Ecto neural progenitor cell (in vitro differentiated cells): Measurements from ENCODE around the gene BCAP31.
A peak's percentile ranks its signal among the peaks of the same experiment; 100 is the strongest.
"Not testable (repeated sequence)": the region's sequence is repeated elsewhere in the genome, so short reads cannot be mapped to it uniquely, and the experiment has no call there.

Source experiments
- DNase-seq: peaks from one replicate; pipeline ENCODE4 v3.0.0-alpha.2; 2018; ENCODE audit warnings: low spot score

Gene BCAP31

DNA sequence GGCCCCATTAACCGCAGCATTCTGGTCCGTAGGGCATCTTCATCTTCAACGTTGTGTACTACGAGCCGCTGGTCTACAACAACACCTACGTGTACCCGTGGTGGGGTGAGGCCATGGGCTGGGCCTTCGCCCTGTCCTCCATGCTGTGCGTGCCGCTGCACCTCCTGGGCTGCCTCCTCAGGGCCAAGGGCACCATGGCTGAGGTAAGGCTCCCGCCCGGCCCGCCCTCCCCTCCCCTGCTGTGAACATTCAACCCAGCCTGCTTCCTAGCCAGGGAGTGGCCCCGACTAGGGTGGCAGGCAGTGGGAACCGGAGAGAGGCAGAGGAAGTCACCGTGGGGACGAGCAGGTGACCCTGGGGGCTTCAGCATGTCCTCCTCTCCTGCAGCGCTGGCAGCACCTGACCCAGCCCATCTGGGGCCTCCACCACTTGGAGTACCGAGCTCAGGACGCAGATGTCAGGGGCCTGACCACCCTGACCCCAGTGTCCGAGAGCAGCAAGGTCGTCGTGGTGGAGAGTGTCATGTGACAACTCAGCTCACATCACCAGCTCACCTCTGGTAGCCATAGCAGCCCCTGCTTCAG lies 29.4 kb downstream of the BCAP31 start:
- no peak for DNase-seq

- DNase-seq = not testable (repeated sequence)
These were observed 29.9 kb downstream of the BCAP31 start for GRCh38 chrX:153694256-153694655.

DNA sequence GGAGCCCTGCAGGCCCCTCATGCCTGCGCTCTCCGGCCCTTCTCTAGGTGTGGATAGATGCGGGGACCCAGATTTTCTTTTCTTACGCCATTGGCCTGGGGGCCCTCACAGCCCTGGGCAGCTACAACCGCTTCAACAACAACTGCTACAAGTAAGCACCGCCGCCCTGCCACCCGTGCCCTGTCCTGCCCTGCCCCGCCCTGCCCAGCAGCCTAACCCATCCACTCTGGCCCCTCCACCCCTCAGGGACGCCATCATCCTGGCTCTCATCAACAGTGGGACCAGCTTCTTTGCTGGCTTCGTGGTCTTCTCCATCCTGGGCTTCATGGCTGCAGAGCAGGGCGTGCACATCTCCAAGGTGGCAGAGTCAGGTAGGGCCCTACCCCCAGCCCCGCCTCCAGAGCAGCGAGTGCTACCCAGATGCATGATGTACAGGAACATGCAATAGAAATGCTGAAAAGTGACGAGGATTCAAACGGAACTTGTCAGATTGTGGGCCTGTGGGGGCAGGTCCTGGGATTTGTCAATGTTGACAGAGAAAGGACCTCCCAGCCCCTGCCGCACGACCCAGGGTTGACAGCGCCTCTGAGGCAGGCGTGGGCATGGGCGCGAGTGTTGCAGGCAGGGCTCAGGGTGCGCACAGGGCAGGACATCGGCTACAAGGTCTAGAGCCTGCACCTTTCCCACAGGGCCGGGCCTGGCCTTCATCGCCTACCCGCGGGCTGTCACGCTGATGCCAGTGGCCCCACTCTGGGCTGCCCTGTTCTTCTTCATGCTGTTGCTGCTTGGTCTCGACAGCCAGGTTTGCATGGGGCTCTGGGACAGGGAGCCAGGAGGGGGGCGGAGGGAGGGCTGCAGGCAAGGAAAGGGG lies 30.7 kb downstream of the BCAP31 start:
- no peak for DNase-seq

DNA sequence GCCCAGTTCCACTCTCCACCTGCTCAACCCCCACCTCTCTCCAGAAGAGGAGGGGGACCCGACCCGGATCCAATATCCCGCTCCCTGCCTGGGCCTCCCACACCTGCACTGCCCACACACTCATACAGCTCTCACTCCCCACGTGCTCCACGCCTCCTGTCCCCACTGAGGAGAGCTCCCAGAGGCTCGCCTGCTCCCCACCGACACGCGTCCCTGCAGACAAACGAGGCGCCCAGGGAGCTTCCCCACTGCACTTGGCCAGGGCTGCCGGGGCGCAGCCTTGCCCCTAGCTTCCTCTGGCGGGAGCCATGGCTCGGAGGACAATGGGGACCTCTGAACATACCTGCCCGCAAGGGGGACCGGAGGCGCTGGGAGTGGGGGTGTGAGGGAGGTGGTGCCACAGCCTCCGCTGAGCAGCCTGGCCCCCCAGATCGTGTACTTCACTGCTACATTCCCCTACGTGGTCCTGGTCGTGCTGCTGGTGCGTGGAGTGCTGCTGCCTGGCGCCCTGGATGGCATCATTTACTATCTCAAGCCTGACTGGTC lies 31.5 kb downstream of the BCAP31 start:
- DNase-seq = no peak

DNA sequence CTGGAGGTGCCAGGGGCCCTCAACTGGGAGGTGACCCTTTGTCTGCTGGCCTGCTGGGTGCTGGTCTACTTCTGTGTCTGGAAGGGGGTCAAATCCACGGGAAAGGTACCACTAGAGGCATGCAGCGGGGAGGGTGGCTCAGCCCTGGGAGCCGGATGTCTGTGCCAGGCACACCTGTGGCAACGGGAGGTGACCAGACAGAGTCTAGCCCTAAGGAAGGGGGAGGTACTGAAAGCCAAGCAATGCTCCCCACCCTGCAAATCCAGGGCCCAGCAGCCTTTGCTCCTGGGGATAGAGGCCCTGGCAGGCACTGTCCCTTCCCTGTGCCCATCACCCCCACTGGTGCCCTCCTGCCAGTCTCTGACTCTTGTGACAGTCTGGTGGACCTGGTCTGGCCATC lies 32.2 kb downstream of the BCAP31 start:
- DNase-seq = no peak

DNA sequence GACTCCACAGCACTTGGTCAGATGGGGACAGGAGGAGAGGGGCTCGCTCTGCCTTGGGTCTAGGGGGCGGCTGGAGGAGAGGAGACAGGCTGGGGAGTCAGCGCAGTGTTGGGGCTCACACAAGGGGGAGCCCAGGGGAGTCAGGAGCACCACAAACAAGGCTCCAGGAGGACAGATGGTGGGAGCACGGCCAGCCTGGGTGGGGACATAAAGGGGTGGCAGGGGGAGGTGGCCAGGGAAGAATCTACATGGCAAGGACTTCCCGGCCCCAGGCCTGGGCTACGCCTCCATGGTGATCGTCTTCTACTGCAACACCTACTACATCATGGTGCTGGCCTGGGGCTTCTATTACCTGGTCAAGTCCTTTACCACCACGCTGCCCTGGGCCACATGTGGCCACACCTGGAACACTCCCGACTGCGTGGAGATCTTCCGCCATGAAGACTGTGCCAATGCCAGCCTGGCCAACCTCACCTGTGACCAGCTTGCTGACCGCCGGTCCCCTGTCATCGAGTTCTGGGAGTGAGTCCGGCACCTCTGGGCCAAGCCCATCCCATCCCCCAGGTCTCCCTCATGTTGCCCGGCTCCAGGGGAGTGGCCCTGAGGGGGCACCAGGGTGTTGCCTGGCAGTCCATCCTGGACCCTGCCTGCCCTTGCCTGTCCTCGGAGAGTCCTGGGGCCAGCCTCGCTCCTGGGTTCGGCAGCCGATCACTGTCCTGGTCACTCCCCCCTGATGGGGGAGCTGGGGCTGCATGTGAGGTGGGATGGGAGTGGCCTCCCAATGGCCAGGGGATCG lies 33.0 kb downstream of the BCAP31 start:
- DNase-seq = not testable (repeated sequence)

- no peak for DNase-seq
These were observed 33.7 kb downstream of the BCAP31 start for GRCh38 chrX:153690466-153690865.

DNA sequence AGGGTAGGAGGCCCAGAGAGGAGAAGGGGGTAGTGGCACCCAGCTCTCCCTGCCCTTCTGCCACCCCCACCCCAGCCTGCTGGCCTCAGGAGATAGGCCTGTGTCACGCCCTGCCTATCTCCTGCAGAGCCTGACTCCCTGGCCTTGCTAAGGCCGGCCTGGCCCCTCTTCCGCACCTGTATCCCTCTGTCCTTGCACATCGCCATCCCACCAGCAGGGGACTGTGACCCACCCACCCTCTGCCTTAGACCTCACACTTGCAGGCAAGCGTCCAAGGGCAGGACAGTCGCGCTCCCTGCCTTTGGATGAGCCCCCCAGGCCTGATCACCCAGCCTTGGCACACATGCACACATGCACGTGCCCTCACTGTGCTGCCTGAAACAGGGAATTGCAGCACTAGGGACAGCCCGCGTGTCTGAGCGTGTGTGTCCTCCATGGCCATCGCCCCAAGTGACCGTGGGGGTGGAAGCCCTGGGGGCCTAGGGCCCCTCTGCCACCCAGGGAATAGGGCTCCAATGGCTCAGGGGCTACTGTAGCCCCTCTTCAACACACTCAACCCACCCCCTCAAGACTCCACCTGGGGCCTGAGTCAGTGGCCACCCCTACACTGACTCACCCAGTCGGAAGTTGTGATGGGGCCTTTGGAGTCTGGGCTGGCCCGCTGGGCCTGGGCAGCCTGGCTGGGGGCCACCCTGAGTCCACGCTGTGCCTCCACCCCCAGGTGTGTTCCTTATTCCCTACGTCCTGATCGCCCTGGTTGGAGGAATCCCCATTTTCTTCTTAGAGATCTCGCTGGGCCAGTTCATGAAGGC lies 34.3 kb downstream of the BCAP31 start:
- DNase-seq = no peak

DNA sequence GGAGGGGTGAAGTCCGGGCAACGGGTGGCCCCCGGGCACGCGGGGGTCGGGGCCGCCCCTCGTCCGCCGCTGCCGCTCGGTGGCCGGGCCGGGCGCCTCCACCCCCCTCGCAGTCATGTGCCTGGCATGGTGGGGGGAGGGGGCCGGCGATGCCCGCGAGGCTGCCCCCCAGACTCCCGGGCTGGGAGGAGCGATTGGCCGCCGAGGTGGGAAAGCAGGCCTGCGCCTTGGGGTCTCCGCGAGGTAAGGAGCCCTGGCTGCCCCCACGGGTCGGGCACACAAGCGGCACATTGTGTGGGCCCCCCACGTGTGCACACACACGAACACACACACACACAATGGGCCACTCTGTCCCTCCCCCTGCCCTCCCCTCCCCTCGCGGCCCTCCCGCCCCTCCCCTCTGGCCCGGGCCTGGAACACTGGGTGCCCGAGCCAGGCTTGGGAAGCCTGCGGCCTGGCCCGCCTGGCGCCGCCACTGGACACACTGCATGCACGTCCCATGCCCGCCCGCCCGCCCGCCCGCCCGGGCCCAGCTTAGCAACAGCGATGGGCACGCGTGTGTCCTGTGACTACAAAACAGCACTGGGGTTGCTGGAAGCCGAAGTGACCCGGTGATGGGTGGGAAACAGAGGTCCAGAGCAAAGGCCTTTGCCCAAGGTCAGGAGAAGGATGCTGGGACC lies 35.1 kb downstream of the BCAP31 start:
- DNase-seq = no peak

- DNase-seq = no peak
These were observed 35.7 kb downstream of the BCAP31 start for GRCh38 chrX:153688506-153688905.

DNA sequence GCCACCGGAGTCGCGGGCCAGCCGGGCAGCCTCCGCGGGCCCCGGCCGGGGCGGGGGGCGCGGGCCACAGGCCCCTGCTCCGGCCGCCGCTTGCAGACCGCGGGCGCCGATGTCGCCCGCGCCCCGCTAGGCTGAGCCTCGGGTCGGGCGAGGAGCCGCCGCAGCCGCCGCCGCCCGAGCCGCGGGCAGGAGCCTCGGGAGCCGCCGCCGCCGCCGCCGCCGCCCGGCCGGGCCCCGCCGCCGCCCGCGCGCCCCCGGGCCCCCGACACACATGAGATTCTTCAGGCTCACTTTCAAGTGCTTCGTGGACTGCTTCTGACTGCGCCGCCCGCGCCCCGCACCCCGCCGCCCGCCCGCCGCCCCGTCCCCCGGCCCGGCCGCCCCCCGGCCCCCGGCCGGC lies 36.1 kb downstream of the BCAP31 start:
- no peak for DNase-seq

- peak; percentile 80 for DNase-seq
These were observed 36.8 kb downstream of the BCAP31 start, which contains the start of gene SLC6A8 for GRCh38 chrX:153687121-153688039. TSS of gene SLC6A8 (plus strand) at chrX:153687926. CDS start at chrX:153688575, 649 bp downstream.

- DNase-seq = peak; percentile 65
These were observed 37.5 kb downstream of the BCAP31 start for GRCh38 chrX:153686711-153687110.

DNA sequence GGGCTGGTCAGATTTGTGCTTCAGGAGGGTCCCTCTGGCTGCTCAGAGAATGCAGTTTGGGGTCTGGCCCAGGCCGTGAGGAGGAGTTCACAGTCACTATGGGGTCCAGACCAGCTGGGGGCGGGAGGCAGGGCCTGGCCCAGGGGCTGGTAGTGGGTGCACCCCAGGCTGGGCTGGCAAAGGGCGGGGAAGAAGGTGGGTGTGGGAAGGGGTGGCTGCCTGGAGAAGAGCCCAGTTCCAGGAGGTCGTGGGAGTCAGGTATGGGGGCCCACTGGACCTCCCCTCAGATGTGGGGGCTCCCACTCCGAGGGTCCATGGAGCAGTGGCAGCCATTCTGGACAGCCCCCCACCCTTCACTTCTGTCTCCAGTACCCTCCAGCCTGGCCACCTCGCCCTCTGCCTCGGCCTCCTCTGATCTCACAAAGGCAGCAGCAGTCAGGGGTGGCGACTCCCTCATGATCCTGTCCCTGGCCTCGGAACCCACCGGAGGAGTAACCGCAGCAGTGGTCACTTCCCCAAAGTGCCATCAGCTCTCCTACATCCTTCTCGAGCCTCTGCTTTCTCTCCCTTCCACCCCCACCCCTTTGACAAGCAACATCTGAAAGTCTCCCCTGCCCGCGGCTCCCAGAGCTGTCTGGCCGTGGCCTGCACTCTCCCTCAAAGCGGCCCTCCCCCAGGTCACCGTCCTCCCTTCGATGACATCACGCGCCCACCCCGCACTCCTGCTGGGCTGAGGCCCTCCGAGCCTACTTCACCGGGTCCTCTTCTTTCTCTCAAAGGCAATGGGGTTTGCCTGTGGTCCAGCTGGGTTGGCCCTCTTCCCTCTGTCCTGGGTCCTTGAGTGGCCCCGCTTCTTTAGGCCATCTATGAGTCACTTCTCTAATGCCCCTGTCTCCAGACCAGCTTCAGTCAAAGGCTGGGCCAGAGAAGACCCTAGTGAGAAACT lies 38.2 kb downstream of the BCAP31 start:
- DNase-seq = no peak

GRCh38 chrX:153685156-153685536 lies 39.0 kb downstream of the BCAP31 start:
- DNase-seq = peak; percentile 62

- peak; percentile 79 for DNase-seq
These were observed 39.6 kb downstream of the BCAP31 start for GRCh38 chrX:153684467-153685155.

- DNase-seq = not testable (repeated sequence)
These were observed 40.7 kb downstream of the BCAP31 start for GRCh38 chrX:153683486-153683885.

- no peak for DNase-seq
These were observed 43.0 kb downstream of the BCAP31 start for GRCh38 chrX:153681175-153681574.
